Non-pigmented ciliary epithelial cell (primary cell): Measurements from ENCODE around the gene TEX14.
"Not testable (repeated sequence)": the region's sequence is repeated elsewhere in the genome, so short reads cannot be mapped to it uniquely, and the experiment has no call there.

ENCODE experiments used
- DNase-seq: peaks from one replicate; pipeline ENCODE4 v3.0.0-alpha.2; 2010; ENCODE audit warnings: low read depth

Gene TEX14

GRCh38 chr17:58560511-58560910, 131.3 kb downstream of the TEX14 start:
- DNase-seq, result no peak

DNA sequence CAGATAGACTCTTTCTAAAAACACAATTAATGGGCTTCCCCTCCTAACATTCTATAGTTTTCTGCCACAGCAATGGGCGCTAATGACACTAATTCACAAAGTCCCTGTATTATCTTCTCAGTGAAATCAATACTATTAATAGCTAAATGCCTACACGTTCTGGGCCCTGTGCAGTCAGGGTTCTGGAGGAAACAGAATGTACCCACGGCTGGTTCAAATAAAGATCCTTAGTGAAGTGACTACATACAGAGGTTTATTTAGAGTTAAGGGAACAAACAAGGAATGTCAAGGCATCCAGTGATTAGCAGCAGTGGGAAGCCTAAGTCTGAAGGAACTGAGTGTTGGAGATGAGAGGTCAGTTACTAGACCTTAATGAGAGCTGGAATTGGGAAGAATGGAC, 133.9 kb downstream of the TEX14 start:
- no peak for DNase-seq

GRCh38 chr17:58556833-58557250, 135.0 kb downstream of the TEX14 start:
- DNase-seq, result no peak

GRCh38 chr17:58555109-58555508, 136.7 kb downstream of the TEX14 start:
- not testable (repeated sequence) for DNase-seq

GRCh38 chr17:58541249-58541648, 150.6 kb downstream of the TEX14 start:
- DNase-seq, result no peak

GRCh38 chr17:58539698-58540097, 152.1 kb downstream of the TEX14 start:
- no peak for DNase-seq

DNA sequence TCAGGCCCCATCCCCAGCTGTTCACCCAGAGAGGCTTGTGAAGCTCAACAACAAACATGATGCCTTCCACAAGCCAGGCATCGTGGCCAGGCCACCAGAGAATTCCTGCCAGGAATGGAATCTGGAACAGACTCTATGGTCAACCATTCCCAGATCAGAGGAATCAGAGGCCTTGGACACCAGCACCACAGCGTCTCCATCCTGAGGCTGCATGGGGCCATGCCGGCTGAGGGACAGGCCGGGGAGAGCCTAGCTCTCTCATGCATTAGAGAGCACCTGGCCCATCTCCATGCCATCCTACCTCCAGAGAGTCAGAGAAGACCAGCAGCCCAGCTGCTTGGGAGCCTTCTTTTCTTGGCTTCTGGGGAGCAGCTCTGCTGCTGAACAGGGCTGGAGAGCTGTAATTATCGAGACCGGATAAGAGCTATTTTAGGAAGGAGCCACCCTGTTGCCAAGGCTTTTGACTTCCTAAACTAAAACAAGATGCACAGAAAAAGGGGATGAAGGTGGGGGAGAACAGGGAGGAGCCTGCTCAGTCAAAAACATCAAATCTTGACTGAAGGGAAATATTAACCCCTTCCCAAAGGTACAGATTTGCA, 152.9 kb downstream of the TEX14 start:
- no peak for DNase-seq

- DNase-seq, result no peak
Observed at GRCh38 chr17:58537266-58537665, 154.6 kb downstream of the TEX14 start.

DNA sequence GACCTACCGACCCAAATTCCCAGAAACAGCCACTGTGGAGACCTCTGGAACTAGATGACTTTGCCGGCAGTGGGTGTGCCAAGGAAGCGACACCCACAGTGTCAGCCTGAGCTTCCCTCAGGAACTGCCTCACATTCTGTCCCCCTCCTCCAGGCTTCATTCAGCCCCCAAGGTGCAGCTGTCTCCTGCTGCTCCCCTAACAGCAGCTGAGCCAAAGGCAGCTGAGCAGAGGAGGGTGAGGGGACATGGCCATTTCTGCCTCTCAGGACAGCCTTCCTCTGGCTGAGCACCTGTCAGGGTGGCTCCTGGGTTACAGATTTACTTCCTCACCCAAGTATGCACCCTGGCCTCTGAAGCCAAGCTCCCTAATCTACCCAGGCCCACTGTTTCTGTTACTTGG, 155.3 kb downstream of the TEX14 start:
- DNase-seq, result no peak

DNA sequence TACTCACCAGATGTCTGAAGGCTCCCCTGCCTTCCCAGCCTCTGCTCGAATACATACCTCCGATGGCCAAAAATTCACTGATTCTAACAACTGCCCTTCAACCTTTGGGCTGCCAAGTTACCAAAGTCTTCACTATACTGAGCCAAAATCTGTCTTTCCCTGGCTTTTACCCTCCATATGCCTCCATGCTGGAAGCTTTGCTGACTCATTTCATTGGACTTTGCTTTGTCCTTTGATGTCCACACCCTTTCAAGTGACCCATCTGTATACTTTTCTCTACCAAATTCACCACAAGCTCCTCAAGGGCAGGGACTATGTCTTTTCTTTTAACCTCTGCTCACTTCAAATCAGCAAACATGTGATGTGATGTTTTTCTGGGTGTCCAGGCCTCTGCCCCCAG, 156.4 kb downstream of the TEX14 start:
- no peak for DNase-seq

- DNase-seq, result peak; percentile 35
Observed at GRCh38 chr17:58534901-58535421, 156.9 kb downstream of the TEX14 start.

DNA sequence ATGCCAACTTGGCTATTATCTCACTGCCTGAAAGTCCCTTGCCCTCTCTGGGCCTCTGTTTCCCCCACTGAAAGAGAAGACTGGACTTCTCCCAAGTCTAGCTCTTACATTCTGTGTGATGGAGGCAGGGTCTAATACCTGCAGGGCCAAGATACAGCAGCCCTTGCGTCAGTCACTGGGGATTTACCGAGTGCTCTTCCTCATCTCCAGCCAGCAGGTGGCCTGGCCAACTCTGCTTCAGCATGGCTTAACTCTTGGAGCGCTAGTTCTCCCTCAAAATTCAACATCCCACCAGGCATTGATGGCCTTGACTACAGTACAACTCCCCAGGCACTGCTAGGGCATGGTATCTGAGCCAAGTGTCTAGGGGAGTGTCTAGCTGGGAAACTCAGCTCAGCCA, 157.5 kb downstream of the TEX14 start:
- no peak for DNase-seq

DNA sequence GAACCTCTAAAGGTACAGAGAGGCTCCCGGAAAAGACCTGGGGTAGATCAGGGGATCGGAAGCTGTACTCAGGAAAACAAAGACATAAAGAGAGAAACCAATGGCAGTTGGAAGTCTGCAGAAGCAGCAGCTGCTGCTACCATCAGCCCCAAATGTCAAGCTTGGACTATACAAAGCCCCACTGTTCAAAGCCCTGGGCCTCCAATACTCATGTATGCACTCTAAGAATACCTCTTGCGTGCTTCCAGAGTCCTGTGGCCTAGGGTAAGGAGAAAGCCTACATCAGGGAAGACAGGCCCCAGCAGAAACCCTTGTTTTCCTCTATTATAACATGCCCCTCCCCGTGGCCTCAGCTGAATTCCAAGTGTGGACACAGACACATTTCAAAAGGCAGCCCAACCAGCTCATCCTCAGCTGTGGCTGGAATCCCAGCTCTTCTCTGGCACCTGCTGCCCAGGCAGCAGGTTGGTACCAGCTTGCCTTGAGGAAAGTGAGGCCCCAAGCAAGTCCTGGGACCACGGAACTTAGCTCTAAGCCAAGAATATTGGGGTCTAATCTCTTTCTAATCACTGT, 158.1 kb downstream of the TEX14 start:
- DNase-seq, result no peak

GRCh38 chr17:58532555-58532951, 159.3 kb downstream of the TEX14 start:
- DNase-seq, result no peak

DNA sequence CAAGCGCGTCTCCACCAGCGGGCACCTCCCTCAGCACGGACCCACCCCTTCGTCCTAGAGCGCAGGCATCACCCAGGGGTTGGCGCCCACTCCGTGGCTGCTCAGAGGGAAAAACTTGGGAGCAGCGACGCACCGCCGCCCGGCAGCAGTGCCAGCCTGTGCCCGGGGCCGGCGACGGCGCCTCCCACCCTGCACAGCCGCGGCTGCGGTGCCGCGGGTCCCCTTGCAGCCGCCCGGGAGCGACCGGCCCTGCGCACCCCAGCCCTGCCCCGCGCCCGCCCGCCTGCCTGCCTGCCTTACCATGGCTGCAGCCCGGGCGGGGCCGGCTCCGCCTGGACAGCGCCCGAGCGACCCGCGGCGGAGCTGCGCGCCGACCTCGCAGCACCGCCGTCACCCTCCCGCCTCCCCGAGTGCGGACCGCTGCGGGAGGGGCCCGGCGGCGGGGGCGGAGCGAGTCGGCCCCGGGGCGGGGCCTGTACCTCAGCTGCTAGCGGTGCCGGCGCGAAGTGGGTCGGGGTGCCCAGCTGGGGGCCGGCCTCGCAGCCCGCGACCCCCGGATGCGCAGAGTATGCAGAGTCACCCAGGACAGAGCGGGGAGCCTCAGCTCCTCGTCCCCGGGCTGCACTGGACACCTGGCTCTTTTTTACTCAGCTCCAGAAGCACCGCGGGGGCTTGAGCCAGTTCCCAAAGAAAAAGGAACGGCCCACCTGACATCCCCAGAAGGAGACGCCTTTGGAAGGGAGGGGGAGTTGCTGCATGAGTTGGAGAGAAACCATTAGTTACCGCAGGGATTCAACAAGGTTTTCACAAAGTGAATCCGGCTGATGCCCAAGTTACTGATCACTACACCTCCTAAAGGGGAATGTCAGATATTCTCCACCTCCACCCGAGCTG, 159.9 kb downstream of the TEX14 start:
- no peak for DNase-seq

GRCh38 chr17:58531122-58531521, 160.7 kb downstream of the TEX14 start:
- DNase-seq, result no peak

- no peak for DNase-seq
Observed at GRCh38 chr17:58530655-58531054, 161.2 kb downstream of the TEX14 start.

- DNase-seq, result no peak
Observed at GRCh38 chr17:58529275-58529674, 162.6 kb downstream of the TEX14 start.

GRCh38 chr17:58528443-58528842, 163.4 kb downstream of the TEX14 start:
- no peak for DNase-seq

- no peak for DNase-seq
Observed at GRCh38 chr17:58527949-58528348, 163.9 kb downstream of the TEX14 start.

DNA sequence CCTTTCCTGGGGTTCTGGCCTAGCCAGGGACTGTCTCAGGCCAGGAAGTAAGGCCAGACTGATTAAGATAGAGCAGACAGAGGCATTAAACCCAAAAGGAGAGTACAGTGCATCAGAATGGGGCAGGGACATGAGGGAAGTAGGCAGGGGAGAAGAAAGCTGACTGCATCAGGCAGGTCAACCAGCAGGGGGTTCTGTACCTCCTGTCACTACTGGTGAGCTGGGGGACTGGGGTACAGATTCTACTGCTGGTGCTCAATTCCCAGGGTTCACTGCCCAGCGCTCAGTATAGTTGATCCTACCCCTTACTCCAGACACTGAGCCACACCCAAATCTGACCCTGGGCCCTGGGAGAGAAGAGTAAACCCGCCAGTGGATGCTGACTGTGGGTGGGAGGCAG, 164.5 kb downstream of the TEX14 start:
- no peak for DNase-seq

DNA sequence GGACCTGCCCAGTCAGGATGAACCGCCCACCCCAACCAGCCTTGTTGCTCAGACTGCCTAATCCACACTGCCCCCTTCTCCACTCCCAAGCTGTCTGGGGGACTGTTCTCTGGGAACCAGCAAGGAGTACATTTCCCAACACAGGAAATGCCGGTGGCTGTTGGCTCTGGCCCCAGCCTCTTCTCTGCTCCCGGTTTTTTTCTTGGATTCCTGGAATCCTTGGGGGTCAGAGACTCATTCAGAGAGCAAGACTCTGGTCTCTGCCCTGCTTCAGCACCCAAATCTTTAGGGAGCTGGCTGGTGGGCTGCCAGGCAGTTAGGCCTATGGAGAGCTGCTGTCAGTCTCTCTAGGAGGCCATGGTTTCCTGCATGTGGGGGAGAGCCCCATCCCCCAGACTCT, 166.6 kb downstream of the TEX14 start:
- DNase-seq, result peak; percentile 41

DNA sequence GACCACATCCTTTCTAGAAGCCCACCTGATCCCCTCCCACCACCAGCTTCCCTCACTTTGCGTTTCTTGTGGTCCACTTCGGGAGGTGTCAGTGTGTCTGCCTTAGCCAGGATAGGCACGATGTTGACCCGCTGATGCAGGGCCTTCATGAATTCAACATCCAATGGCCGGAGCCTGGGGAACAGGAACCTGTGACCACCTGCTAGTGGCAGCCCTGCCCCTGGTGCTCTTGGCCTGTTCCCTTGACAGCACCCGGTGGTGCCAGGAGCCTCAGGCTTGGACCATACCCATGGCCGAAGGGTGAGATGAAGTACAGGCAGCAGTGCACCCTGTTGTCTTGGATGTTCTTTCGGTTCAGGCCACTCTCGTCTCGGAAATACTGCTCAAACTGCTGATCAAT, 170.2 kb downstream of the TEX14 start:
- DNase-seq, result no peak
